Right lung (tissue), 5 donors: ENCODE results near the gene ADPRS. TPM values are rescaled to one million over a fixed set of nuclear protein-coding genes. Genes with fewer than 3 reads are reported as not detected.
A peak's percentile ranks its signal among the peaks of the same experiment; 100 is the strongest.

ENCODE experiments used
- DNase-seq, 2 donors: peaks; one replicate each; pipeline ENCODE4 v3.0.0-alpha.2; 2013
- polyA plus RNA-seq, 5 donors: library from polyadenylated mRNA; unstranded; fragments of 120-200 nt; gene quantifications; one replicate each; pipeline versions ENCODE4 v1.2.1 to v1.2.3, GENCODE V29; 2013; ENCODE audit warnings: inconsistent platforms in 1 of 5, low replicate concordance in 1 of 5; ENCODE audit not compliant: insufficient read length in 5 of 5, insufficient read depth in 1 of 5

The ADPRS gene
- polyA plus RNA-seq, 5 donors = 22.5 to 33.7 (median 31.6) TPM

DNA sequence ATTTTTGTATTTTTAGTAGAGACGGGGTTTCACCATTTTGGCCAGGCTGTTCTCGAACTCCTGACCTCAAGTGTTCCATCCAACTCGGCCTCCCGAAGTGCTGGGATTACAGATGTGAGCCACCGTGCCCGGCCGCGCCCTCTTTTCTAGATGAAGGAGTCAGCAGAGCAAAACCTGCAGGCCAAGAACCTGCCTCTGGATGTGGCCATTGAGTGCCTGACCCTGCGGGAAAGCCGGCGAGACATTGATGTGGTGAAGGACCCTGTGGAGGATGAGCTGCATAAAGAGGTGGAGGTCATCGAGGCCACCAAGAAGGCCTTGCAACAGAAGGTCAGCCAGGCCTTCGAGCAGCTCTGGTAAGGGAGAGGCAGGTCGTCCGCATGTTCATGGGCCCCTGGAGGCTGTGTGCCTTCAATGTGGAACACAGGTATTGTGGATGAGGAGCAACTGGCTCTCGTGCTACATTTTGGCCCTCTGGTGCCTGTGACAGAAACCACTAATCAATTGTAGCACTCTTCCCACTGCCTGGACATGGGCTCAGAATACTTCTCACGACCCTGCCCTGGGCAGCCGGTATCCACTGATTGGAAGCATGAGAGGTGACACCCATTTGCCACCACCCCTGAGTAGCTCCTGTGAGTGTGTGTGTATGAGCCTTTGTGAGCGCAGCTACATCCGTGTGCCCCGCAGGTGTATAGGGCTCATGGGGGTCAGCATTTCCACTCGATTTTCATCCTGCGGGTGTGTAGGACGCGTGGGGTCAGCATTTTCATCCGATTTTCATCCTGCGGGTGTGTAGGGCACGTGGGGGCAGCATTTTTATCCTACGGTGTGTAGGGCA, 2.8 kb upstream of the ADPRS start:
- DNase-seq = no peak

DNA sequence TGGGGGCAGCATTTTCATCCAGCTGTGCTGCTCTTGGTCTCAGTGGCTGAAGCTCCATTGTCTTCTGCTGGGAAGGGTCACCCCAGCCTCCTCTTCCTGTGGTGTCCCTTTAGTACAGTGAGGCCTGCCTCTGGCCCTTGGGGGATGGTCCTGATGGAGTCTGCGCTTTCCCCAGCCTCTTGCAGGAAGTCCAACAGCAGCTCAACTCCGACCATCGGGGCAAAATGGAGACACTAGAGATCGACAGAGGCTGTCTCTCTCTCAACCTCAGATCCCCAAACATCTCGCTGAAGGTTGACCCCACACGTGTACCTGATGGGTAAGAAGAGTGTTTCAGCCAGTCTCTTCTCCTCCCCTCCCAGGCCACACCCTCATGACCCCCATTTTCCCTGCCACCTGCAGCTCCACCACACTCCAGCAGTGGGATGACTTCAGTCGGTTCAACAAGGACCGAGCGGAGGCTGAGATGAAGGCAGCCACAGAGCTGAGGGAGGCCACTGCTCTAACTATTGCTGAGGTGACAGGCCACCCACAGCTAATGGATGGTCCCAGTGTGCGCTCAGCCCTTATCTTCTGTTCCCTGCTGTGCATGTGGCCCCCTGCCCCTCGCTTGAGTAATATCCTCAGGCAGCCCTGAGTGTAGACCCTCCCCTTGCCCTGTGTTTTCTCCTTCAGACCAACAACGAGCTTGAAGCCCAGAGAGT, 2.0 kb upstream of the ADPRS start:
- no peak for DNase-seq

DNA sequence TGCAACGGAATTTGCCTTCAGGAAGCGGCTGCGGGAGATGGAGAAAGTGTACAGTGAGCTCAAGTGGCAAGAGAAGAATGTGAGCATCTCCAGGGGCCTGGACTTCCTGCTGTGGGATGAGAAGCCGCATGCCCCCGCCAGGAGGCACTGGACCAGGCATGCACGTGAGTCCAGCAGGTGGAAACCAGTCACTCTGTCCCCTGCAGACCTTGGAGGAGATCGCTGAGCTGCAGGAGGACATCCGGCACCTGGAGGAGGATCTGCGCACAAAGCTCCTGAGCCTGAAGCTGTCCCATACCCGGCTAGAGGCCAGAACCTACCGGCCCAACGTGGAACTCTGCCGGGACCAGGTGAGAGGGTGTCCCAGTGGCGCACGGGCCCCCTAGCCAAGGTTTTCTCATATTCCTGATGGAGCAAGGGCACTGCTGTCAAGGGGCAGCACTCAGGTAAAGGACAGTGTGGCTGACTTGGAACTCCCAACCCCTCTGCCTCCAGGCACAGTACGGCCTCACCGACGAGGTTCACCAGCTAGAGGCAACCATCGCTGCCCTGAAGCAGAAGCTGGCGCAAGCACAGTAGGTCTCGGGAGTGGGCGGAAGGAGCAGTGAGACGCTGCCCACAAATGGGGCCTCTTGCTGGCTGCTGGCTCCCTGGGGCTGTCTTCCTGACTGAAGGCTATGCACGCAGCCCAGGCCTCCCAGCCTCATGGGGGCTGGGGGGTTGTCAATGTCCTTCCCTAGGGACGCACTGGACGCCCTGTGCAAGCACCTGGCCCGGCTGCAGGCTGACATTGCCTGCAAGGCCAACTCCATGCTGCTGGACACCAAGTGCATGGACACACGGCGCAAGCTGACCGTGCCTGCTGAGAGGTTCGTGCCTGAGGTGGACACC, 1.2 kb upstream of the ADPRS start:
- no peak for DNase-seq

DNA sequence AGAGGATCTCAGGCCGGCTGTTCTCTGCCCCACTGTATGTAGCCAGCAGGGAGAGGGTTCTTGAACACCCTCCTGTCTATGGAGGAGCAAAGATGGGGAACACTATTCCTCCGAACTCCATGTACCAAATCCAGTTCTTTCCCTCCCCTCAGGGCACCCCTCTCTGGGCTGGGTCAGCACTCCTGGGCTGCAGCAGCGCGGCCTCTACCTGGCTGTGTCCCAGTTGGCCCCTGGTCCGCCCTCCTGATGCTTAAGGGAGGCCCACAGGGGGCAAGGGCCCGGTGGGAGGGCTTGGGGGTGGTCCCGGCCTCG, 471 bp upstream of the ADPRS start:
- DNase-seq = no peak

DNA sequence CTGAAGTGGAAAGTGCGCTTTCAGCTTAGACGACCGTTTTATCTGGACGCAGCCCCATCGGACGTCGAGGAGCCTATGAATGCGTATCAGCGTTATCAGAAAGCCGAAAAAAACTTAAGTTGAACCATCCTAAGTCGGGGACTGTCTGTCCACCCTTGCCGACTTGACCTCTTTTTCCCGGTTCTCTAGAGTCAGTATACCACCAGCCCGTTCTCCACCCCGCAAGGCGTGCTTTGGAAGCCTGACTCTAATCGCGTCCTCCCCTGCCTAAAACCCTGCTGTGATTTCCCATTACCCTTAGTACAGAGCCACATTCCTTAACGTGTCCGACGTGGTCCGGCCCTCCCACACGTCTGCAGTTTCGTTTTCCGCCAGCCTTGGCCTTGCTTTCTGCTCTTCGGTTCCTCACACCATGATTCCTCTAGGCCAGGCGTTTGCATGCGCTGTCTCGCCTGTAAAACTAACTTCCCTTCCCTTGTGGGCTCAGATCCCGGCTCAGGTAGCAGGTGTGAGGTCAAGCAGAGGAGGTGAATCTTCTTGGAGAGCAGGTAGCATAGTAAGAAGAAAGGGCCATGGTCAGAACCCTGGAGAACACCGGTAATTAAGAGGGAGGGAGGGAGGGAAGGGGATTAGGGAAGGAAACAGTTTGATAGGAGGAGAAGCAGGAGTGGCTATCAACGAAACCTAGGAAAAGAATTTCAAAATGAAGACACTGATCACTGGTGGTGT, 865 bp downstream of the ADPRS start:
- no peak for DNase-seq

- DNase-seq = no peak
These were observed 2.4 kb downstream of the ADPRS start for GRCh38 chr1:36091141-36091540.

GRCh38 chr1:36091698-36092097, 3.0 kb downstream of the ADPRS start:
- DNase-seq = no peak

DNA sequence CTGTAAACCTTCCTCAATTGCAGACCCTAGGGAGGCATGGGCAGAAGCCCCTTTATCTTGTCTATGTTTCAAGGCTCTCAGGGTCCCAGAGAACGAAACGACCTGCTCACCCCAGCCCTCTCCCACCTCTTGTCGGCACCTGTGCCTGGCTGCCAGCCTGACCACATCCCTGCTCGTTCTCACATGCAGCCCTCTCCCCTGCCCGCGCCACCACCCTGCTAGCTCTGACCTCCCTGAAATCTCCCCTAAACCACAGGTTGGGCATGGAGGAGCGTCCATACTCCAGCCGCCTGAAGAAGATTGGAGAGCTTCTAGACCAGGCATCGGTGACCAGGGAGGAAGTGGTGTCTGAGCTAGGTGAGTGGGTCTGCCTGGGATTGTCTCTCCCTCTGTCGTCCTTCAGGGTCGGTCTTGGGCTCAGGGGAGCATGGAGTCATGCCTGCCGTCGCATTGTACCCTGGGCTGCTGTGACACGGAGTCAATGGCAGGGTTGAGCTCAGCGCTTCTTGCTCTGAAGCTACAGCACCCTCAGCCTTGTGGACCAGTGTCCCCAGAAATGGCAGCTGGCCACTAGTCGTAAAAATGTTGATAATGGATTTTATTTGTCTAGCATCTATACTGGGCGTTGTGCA, 3.6 kb downstream of the ADPRS start:
- no peak for DNase-seq

- DNase-seq = no peak
These were observed 4.1 kb downstream of the ADPRS start for GRCh38 chr1:36092798-36093185.

DNA sequence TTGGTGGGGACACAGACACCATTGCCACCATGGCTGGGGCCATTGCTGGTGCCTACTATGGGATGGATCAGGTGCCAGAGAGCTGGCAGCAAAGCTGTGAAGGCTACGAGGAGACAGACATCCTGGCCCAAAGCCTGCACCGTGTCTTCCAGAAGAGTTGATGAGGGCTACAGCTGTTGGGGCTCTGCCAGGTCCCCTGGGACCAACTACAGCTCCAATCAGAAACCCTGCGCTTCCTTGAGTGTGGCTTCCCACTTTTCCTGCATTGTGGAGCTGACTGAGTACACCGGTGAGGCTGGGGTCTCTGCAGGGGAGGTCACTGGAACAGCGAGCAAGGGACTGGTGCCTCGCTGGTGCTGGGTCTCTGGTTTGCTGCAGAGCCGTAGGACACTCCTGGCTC, 4.5 kb downstream of the ADPRS start:
- DNase-seq = no peak

DNA sequence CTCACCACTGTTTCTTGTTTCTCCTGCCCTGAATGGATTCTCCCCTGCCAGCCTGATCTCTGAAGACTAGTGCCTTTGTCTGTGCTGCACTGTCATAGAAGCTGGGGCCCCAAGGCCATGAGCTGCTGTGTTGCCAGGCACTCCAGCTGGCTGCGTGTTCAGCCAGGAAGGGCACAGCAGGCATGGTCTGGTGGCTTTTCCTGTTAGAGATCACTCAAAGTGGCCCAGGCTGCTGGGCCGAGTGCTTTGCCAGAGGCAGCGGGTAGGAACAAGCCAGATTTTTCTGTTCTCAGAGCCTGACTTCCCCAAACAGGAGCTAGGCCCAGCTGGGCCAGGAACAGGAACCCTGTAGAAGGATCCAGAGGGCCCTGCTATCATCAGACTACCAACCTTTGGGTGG, 5.2 kb downstream of the ADPRS start:
- no peak for DNase-seq

- no peak for DNase-seq
These were observed 5.9 kb downstream of the ADPRS start for GRCh38 chr1:36094621-36095061.

- no peak for DNase-seq
These were observed 7.2 kb downstream of the ADPRS start for GRCh38 chr1:36095760-36096405.

GRCh38 chr1:36096500-36097432, 8.1 kb downstream of the ADPRS start:
- no peak for DNase-seq

DNA sequence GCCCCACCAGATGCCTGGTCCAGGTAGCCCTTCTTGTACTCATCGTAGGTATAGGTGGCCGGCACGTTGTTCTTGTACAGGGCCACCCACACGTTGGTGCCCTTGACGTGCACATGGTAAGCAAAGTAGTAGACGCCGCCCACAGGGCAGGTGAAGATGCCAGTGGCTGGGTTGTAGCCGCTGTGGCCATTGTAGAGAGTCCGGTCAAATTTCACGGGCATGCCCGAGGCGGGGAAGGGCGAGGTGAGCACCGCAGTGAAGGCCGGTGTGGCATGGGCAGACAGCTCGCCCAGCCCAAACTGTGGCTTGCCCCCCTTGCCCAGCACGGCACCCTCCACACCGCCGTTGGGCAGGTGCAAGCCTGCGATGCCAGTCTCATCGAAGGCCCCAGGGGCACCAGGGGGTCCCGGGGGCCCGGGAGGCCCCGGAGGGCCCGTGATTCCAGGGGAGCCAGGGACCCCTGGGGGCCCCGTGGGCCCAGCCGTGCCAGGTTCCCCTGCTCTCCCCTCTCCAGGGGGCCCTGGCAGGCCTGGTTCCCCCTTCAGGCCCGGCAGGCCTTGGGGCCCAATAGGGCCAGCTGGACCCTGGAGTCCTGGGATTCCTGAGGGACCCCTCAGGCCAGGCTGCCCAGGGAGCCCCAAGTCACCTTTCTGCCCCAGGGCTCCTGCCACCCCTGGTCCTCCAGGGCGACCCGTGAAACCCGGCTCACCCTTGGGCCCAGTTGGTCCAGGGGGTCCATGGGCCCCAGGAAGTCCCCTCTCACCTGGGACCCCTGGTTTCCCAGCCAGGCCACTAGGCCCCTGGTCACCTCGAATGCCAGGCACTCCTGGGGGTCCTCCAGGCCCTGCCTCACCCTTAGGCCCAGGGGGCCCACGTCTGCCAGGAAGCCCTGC, 9.2 kb downstream of the ADPRS start:
- no peak for DNase-seq

- DNase-seq = no peak
These were observed 10.1 kb downstream of the ADPRS start for GRCh38 chr1:36098650-36099365.

GRCh38 chr1:36099681-36100341, 11.1 kb downstream of the ADPRS start:
- DNase-seq = peak in 1 of 2 donors; percentile 52
